Panc1 (cell line): ENCODE results near the gene ELMOD1. TPM values are rescaled to one million over a fixed set of nuclear protein-coding genes. Genes with fewer than 3 reads are reported as not detected.

ENCODE experiments used
- ATAC-seq: fragments of 200-7000 bp; cut with Tn5 transposase; 2 replicates; pipeline ENCODE4 v1.9.1; 2020; ENCODE audit warnings: mild to moderate bottlenecking, moderate library complexity
- BruUV-seq: library from RNA; stranded (reverse); fragments of 400-500 nt; replicated peaks from 2 replicates; lab custom pipeline; 2021; lab: Mats Ljungman, UMichigan
- CTCF ChIA-PET: fragments of 300-600 bp; sonication (Branson Sonifier 250); formaldehyde crosslinking; loops from one replicate; lab custom pipeline; 2022; ENCODE audit warnings: antibody characterized with exemption; lab: Charles Lee
- POLR2A ChIA-PET: fragments of 300-600 bp; sonication (Branson Sonifier 250); formaldehyde crosslinking; loops from one replicate; lab custom pipeline; 2022; ENCODE audit warnings: antibody characterized with exemption; lab: Charles Lee
- DNase-seq: peaks from one replicate; pipeline ENCODE4 v3.0.0-alpha.2; 2010; ENCODE audit warnings: low read depth, low spot score
- H3K27ac ChIP-seq: 2 replicates; pipeline ENCODE4 v1.5.1; 2011; ENCODE audit warnings: mild to moderate bottlenecking, low read length, inconsistent platforms
- H3K27me3 ChIP-seq: fragments of 200-500 bp; sonication (Bioruptor generic); 2 replicates; pipeline ENCODE4 v1.6.0; 2014; ENCODE audit warnings: low read length, inconsistent platforms; ENCODE audit not compliant: control insufficient read depth, insufficient read depth
- H3K36me3 ChIP-seq: fragments of 200-500 bp; sonication (Bioruptor generic); 2 replicates; pipeline ENCODE4 v1.5.1; 2014; ENCODE audit warnings: inconsistent platforms, mild to moderate bottlenecking, low read length, moderate library complexity; ENCODE audit not compliant: control insufficient read depth, insufficient read depth
- H3K4me1 ChIP-seq: 2 replicates; pipeline ENCODE4 v1.5.1; 2011; ENCODE audit warnings: inconsistent platforms, mild to moderate bottlenecking, low read length, moderate library complexity; ENCODE audit not compliant: control insufficient read depth, insufficient read depth
- H3K4me3 ChIP-seq, 2 experiments: 2 replicates each; pipeline ENCODE4 v1.5.1; 2011 to 2012; ENCODE audit warnings: low read depth in 2 of 2, low read length in 2 of 2, mild to moderate bottlenecking in 2 of 2, inconsistent platforms in 1 of 2, moderate library complexity in 1 of 2
- H3K9me3 ChIP-seq: fragments of 200-500 bp; sonication (Bioruptor generic); 2 replicates; pipeline ENCODE4 v1.5.1; 2014; ENCODE audit warnings: low read depth, mild to moderate bottlenecking, inconsistent platforms, low read length, moderate library complexity; ENCODE audit not compliant: control insufficient read depth, insufficient read depth
- POLR2AphosphoS5 ChIP-seq: IDR thresholded peaks from 2 replicates; pipeline ENCODE4 v1.6.1; 2012; ENCODE audit warnings: mild to moderate bottlenecking, low read depth, low read length, moderate library complexity
- SIN3A ChIP-seq: IDR thresholded peaks from 2 replicates; pipeline ENCODE4 v1.6.1; 2012; ENCODE audit warnings: low read depth, mild to moderate bottlenecking, low read length, moderate library complexity, borderline replicate concordance; ENCODE audit not compliant: insufficient read depth
- TCF7L2 ChIP-seq: IDR thresholded peaks from 2 replicates; pipeline ENCODE4 v1.6.1; 2011; ENCODE audit warnings: mild to moderate bottlenecking, low read depth, low read length, inconsistent platforms
- in situ Hi-C: cut with HindIII; loops from 2 replicates; pipeline ENCODE4 v1.10.0; 2016; ENCODE audit warnings: low sequenced_read_pairs, low pct_unique_long_range_greater_than_20kb
- intact Hi-C: fragments of 100-400 bp; cut with micrococcal nuclease; formaldehyde crosslinking; loops from one replicate; pipeline ENCODE4 v1.10.0; 2022; ENCODE audit not compliant: unreplicated experiment
- total RNA-seq: library from RNA; stranded (reverse); gene quantifications from one replicate; pipeline ENCODE4 v1.2.1, GENCODE V29; 2021; ENCODE audit not compliant: unreplicated experiment
- TF ChIP-seq, protein P1 (sequence below), 2 experiments: IDR thresholded peaks; 2 replicates each; pipeline ENCODE4 v1.6.1; 2011 to 2012; ENCODE audit warnings: low read depth in 2 of 2, control low read depth in 1 of 2, low read length in 1 of 2, mild to moderate bottlenecking in 1 of 2, moderate library complexity in 1 of 2; ENCODE audit not compliant: insufficient read depth in 1 of 2
- TF ChIP-seq, protein P2 (sequence below): fragments of 450-650 bp; IDR thresholded peaks from 2 replicates; pipeline ENCODE4 v1.5.1; 2017; ENCODE audit warnings: mild to moderate bottlenecking

ELMOD1 gene
- total RNA-seq, 1 experiment from 2014 or later, result 2.1 TPM

DNA sequence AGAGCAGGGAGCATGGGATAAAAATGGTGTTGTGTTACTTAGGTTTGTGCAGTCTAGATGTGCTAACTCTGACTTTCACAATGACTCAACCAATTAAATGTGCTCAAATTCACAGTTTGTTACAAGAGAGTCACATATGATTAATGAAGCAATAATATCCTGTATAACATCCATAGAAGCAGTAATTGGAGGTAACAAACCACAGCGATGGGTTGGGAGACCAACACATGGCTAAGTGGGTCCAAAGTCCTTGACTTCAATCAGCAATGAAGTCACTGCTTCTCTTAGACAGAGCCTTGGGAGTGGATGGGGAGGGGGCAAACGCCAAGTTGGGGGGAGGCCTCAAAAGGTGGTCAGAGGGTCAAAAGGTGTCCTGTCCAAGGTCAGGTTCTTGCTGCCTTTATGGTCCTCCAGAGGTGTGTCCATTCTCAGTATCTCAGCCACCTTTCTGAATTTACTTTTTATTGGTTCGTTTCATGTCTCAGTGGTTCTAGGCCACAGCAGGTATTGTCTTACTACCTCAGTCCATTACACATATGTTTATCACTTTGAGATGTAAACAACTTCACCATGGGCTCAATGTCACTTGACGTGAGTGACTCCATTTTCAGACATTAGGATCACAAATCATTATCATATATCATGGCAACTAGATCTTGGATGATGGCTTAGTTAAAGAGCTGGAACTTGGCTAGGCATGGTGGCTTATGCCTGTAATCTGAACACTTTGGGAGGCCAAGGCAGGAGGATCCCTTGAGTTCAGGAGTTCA, 88.5 kb downstream of the ELMOD1 start:
- Histone ChIP-seq H3K27ac (no peak overlapping the region), H3K4me1 (no peaks in the 10 kb centered on the region), H3K27me3 (no peaks in the 10 kb centered on the region), H3K4me3 (no peak overlapping the region), H3K36me3 (no peaks in the 10 kb centered on the region), H3K9me3 (no peaks in the 10 kb centered on the region)
- BruUV-seq, result no TSS peak
- intact Hi-C loops, result no loop called here
- POLR2A ChIA-PET, result interaction anchor here (0.6 kb wide), 1 partner anchor 73 kb away, joined by 5 read pairs; no protein-coding TSS in a partner anchor
- DNase-seq, result no peak
- in situ Hi-C loops, result loop anchor here (10.0 kb wide), 1 partner anchor 125 kb away; no protein-coding TSS in a partner anchor
- TF ChIP-seq, protein P1, sequence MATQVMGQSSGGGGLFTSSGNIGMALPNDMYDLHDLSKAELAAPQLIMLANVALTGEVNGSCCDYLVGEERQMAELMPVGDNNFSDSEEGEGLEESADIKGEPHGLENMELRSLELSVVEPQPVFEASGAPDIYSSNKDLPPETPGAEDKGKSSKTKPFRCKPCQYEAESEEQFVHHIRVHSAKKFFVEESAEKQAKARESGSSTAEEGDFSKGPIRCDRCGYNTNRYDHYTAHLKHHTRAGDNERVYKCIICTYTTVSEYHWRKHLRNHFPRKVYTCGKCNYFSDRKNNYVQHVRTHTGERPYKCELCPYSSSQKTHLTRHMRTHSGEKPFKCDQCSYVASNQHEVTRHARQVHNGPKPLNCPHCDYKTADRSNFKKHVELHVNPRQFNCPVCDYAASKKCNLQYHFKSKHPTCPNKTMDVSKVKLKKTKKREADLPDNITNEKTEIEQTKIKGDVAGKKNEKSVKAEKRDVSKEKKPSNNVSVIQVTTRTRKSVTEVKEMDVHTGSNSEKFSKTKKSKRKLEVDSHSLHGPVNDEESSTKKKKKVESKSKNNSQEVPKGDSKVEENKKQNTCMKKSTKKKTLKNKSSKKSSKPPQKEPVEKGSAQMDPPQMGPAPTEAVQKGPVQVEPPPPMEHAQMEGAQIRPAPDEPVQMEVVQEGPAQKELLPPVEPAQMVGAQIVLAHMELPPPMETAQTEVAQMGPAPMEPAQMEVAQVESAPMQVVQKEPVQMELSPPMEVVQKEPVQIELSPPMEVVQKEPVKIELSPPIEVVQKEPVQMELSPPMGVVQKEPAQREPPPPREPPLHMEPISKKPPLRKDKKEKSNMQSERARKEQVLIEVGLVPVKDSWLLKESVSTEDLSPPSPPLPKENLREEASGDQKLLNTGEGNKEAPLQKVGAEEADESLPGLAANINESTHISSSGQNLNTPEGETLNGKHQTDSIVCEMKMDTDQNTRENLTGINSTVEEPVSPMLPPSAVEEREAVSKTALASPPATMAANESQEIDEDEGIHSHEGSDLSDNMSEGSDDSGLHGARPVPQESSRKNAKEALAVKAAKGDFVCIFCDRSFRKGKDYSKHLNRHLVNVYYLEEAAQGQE (IDR thresholded peaks at IDR 0.05; ENCODE audit: insufficient read depth in 1 of 2, low read depth in 2 of 2, low read length in 1 of 2), result no peak
- TF ChIP-seq TCF7L2, result no peak
- no peak for TF ChIP-seq POLR2AphosphoS5
- no peak for TF ChIP-seq SIN3A
- TF ChIP-seq, protein P2, sequence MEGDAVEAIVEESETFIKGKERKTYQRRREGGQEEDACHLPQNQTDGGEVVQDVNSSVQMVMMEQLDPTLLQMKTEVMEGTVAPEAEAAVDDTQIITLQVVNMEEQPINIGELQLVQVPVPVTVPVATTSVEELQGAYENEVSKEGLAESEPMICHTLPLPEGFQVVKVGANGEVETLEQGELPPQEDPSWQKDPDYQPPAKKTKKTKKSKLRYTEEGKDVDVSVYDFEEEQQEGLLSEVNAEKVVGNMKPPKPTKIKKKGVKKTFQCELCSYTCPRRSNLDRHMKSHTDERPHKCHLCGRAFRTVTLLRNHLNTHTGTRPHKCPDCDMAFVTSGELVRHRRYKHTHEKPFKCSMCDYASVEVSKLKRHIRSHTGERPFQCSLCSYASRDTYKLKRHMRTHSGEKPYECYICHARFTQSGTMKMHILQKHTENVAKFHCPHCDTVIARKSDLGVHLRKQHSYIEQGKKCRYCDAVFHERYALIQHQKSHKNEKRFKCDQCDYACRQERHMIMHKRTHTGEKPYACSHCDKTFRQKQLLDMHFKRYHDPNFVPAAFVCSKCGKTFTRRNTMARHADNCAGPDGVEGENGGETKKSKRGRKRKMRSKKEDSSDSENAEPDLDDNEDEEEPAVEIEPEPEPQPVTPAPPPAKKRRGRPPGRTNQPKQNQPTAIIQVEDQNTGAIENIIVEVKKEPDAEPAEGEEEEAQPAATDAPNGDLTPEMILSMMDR, result no peak
- ATAC-seq, result no peak
- CTCF ChIA-PET, result no interaction called here

DNA sequence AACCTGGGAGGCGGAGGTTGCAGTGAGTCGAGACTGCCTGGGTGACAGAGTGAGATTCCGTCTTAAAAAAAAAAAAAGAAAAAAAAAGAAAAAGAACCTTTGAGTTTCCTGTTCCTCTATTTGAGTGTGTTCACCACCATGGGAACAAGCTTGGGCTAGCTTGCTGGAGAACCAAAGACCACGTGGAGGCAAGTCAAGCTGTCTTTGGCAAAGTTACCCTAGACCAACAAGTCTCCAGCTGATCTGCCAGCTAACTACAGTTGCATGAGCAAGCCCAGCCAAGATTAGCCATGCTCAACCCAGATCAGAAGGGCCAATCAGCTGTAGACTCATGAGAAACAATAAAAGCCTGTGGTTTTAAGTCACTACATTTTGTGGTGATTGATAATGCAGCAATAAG, 91.2 kb downstream of the ELMOD1 start:
- no peak for DNase-seq
- Histone ChIP-seq H3K9me3 (no peaks in the 10 kb centered on the region), H3K36me3 (no peaks in the 10 kb centered on the region), H3K4me3 (no peak overlapping the region), H3K27me3 (no peaks in the 10 kb centered on the region), H3K27ac (no peak overlapping the region), H3K4me1 (no peaks in the 10 kb centered on the region)
- TF ChIP-seq SIN3A (no peak), TCF7L2 (no peak), POLR2AphosphoS5 (no peak)
- TF ChIP-seq, protein P1 (IDR thresholded peaks at IDR 0.05; ENCODE audit: insufficient read depth in 1 of 2, low read depth in 2 of 2, low read length in 1 of 2), result no peak
- TF ChIP-seq, protein P2, result no peak
- CTCF ChIA-PET, result interaction anchor here (0.6 kb wide), 1 partner anchor 91 kb away, joined by 3 read pairs; no protein-coding TSS in a partner anchor
- no peak for ATAC-seq
- in situ Hi-C loops (loop anchor here (10.0 kb wide), 1 partner anchor 127 kb away; no protein-coding TSS in a partner anchor), intact Hi-C loops (no loop called here)
- POLR2A ChIA-PET, result interaction anchor here (0.7 kb wide), 1 partner anchor 122 kb away, joined by 3 read pairs; no protein-coding TSS in a partner anchor
- no TSS peak for BruUV-seq
